ENCODE measurements around the gene LTBP3. TPM values are rescaled to one million over a fixed set of nuclear protein-coding genes. Genes with fewer than 3 reads are reported as not detected.

LTBP3 gene
- total and polyA plus RNA-seq, 2 donors (not counting 3 experiments of a cell fraction or from before 2014, with no cell fraction given), result 120 to 209 TPM

DNA sequence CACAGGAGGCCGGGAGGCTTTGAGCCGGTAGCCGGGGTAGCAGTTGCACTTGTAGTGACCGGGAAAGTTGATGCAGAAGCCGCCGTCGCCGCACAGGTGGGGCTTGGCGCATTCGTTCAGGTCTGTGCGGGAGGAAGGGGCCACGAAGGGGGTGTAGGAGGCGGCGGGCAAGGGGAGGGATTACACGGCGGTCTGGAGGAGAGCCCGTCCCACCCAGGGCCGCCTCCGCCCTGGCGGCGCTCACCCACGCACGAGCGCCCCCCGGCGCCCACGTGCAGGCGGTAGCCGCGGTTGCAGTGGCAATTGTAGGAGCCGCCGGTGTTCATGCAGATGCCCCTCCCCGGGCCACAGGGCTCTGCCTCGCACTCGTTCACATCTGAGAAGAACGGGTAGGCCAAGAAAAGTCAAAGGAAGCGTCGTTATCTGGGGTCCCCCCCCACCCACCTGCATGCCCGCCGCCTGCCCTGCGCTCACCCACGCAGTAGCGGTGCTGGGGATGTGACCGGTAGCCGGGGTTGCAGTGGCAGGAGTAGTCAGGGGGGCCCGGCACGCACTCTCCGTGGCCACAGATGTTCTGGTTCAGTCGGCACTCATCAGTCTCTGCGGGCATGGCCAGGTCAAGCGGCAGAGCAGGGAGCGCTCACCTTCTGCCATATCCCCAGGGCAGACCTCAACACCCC is 10.6 kb downstream of the LTBP3 start:
- no peak overlapping the region for H3K9ac ChIP-seq (replicated peaks; ENCODE audit: extremely low read depth, insufficient read depth, low read length)
- intact Hi-C loops (cut with micrococcal nuclease), result loop anchor here (2.0 kb wide), 2 partner anchors 13 to 23 kb away; partner anchors contain the start of gene ZNRD2
- H3K9me1 ChIP-seq (replicated peaks; ENCODE audit: control insufficient read depth, extremely low read depth, insufficient read depth, low read length), result no peaks in the 10 kb centered on the region
- dilution Hi-C loops (cut with MboI; ENCODE audit: extremely low pct_ligation_motif_present, low sequenced_read_pairs), result no loop called here
- peaks cover 0 to 42% of the 10 kb centered on the region in 2 experiments for H3K36me3 ChIP-seq (ENCODE audit: control insufficient read depth in 2 of 2, extremely low read depth in 1 of 2, insufficient read depth in 2 of 2, low read length in 2 of 2)
- DNase-seq (ENCODE audit: low read depth, low spot score) (no peak), FAIRE-seq (no peak)
- H3K9me3 ChIP-seq (replicated peaks; ENCODE audit: control insufficient read depth, insufficient read depth, low read length), result no peaks in the 10 kb centered on the region
- no peak overlapping the region for H2AFZ ChIP-seq (ENCODE audit: low read depth, low read length)
- no peaks in the 10 kb centered on the region for H3K79me2 ChIP-seq (ENCODE audit: control insufficient read depth, insufficient read depth, low read length)
- H3K27me3 ChIP-seq (ENCODE audit: control insufficient read depth in 2 of 2, insufficient read depth in 2 of 2, low read length in 2 of 2), result no peaks in the 10 kb centered on the region
- H4K20me1 ChIP-seq (replicated peaks; ENCODE audit: control insufficient read depth, extremely low read depth, insufficient read depth, low read length), result no peaks in the 10 kb centered on the region
- no peak for TF ChIP-seq FOS (IDR thresholded peaks at IDR 0.05; ENCODE audit: borderline replicate concordance, insufficient read depth, low read length)
- no peak for TF ChIP-seq POLR2AphosphoS5 (IDR thresholded peaks at IDR 0.05; ENCODE audit: insufficient read depth, low read depth, low read length)
- TF ChIP-seq MYC (IDR thresholded peaks at IDR 0.05; ENCODE audit: low read depth, low read length), result no peak
- TF ChIP-seq GATA2 (IDR thresholded peaks at IDR 0.05; ENCODE audit: insufficient read depth, insufficient read length, low read depth, low read length), result no peak
- no peak for TF ChIP-seq POLR2A (IDR thresholded peaks at IDR 0.05; ENCODE audit: low read depth, low read length)
- ChIA-PET CTCF (no interaction called here), POLR2A (no interaction called here)
- BruUV-seq (replicated peaks), result no TSS peak
- no peaks in the 10 kb centered on the region for H3K4me1 ChIP-seq (ENCODE audit: control insufficient read depth, extremely low read depth, insufficient read depth, low read length)
- H3K27ac ChIP-seq (ENCODE audit: insufficient read depth, low read depth, low read length), result no peak overlapping the region
- H3K4me2 ChIP-seq (ENCODE audit: insufficient read depth, low read length), result no peak overlapping the region
- H3K4me3 ChIP-seq (replicated peaks in 1 of 3; ENCODE audit: insufficient read depth in 1 of 3, low read depth in 1 of 3, low read length in 3 of 3), result no peak overlapping the region

DNA sequence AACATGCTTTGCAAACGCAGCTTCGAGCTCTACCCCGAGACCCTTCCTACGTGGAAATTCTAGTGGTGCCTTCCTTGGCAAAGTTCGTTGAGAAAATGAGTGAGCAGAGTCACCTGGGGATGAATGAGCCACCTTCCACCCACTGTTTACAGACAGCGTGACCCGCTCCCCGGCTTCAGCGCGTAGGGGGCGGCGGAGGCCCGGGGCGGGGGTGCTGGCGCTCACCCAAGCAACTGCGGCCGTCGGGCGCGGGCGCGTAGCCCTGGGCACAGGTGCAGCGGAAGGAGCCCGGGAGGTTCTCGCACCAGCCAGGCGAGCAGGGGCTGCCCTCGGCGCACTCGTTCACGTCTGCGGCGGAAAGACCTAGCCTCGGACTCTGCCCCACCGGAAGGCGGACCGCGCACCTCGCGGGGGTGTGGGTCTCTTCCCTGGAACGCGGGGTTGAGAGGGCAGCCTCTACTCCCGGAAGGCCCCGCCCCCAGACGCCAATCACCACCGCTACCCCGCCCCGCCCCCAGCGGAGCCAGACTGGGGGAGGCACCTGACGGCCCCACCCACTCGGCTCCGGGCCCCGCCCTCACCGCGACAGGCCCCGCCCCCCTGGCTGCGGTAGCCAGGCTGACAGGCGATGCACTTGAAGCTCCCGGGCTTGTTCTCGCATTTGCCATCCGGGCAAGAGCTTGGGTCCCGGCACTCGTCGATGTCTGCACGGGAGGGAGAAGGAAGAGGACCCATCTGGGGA is 11.8 kb downstream of the LTBP3 start:
- H3K27me3 ChIP-seq (ENCODE audit: control insufficient read depth in 2 of 2, insufficient read depth in 2 of 2, low read length in 2 of 2), result no peaks in the 10 kb centered on the region
- H2AFZ ChIP-seq (ENCODE audit: low read depth, low read length), result no peak overlapping the region
- no peak for TF ChIP-seq MYC (IDR thresholded peaks at IDR 0.05; ENCODE audit: low read depth, low read length)
- TF ChIP-seq GATA2 (IDR thresholded peaks at IDR 0.05; ENCODE audit: insufficient read depth, insufficient read length, low read depth, low read length), result no peak
- no peak for TF ChIP-seq EZH2 (IDR thresholded peaks at IDR 0.05; ENCODE audit: borderline replicate concordance, low read depth, low read length, severe bottlenecking)
- TF ChIP-seq JUN (IDR thresholded peaks at IDR 0.05; ENCODE audit: borderline replicate concordance, insufficient read depth, insufficient read length, low read depth), result no peak
- no peak for TF ChIP-seq POLR2AphosphoS5 (IDR thresholded peaks at IDR 0.05; ENCODE audit: insufficient read depth, low read depth, low read length)
- TF ChIP-seq, protein P1, sequence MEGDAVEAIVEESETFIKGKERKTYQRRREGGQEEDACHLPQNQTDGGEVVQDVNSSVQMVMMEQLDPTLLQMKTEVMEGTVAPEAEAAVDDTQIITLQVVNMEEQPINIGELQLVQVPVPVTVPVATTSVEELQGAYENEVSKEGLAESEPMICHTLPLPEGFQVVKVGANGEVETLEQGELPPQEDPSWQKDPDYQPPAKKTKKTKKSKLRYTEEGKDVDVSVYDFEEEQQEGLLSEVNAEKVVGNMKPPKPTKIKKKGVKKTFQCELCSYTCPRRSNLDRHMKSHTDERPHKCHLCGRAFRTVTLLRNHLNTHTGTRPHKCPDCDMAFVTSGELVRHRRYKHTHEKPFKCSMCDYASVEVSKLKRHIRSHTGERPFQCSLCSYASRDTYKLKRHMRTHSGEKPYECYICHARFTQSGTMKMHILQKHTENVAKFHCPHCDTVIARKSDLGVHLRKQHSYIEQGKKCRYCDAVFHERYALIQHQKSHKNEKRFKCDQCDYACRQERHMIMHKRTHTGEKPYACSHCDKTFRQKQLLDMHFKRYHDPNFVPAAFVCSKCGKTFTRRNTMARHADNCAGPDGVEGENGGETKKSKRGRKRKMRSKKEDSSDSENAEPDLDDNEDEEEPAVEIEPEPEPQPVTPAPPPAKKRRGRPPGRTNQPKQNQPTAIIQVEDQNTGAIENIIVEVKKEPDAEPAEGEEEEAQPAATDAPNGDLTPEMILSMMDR (IDR thresholded peaks at IDR 0.05; ENCODE audit: extremely low read depth in 1 of 2, insufficient read depth in 1 of 2, low read depth in 1 of 2, low read length in 2 of 2), result no peak
- no peak for TF ChIP-seq MAX (IDR thresholded peaks at IDR 0.05; ENCODE audit: insufficient read depth, insufficient read length)
- no peak for TF ChIP-seq FOS (IDR thresholded peaks at IDR 0.05; ENCODE audit: borderline replicate concordance, insufficient read depth, low read length)
- TF ChIP-seq POLR2A (IDR thresholded peaks at IDR 0.05; ENCODE audit: low read depth, low read length), result no peak
- DNase-seq (ENCODE audit: low read depth, low spot score) (peak; percentile 44), FAIRE-seq (peak; percentile 28)
- H3K4me1 ChIP-seq (ENCODE audit: control insufficient read depth, extremely low read depth, insufficient read depth, low read length), result peaks cover 1% of the 10 kb centered on the region
- no peaks in the 10 kb centered on the region for H3K9me3 ChIP-seq (replicated peaks; ENCODE audit: control insufficient read depth, insufficient read depth, low read length)
- no peaks in the 10 kb centered on the region for H3K79me2 ChIP-seq (ENCODE audit: control insufficient read depth, insufficient read depth, low read length)
- peaks cover 0 to 34% of the 10 kb centered on the region in 2 experiments for H3K36me3 ChIP-seq (ENCODE audit: control insufficient read depth in 2 of 2, extremely low read depth in 1 of 2, insufficient read depth in 2 of 2, low read length in 2 of 2)
- CTCF ChIA-PET, result interaction anchor here (0.7 to 1.1 kb wide), 4 partner anchors 9 to 26 kb away, joined by 3 to 11 read pairs (median 4); partner anchors contain the start of gene FAM89B
- no peak overlapping the region for H3K27ac ChIP-seq (ENCODE audit: insufficient read depth, low read depth, low read length)
- intact Hi-C loops (cut with micrococcal nuclease), result loop anchor here (2.0 kb wide), 2 partner anchors 14 to 24 kb away; partner anchors contain the start of gene ZNRD2
- H4K20me1 ChIP-seq (replicated peaks; ENCODE audit: control insufficient read depth, extremely low read depth, insufficient read depth, low read length), result no peaks in the 10 kb centered on the region
- H3K9ac ChIP-seq (replicated peaks; ENCODE audit: extremely low read depth, insufficient read depth, low read length), result no peak overlapping the region
- no peak overlapping the region for H3K4me2 ChIP-seq (ENCODE audit: insufficient read depth, low read length)
- POLR2A ChIA-PET, result interaction anchor here (0.6 kb wide), 1 partner anchor 46 kb away, joined by 3 read pairs; no protein-coding TSS in a partner anchor
- no peaks in the 10 kb centered on the region for H3K9me1 ChIP-seq (replicated peaks; ENCODE audit: control insufficient read depth, extremely low read depth, insufficient read depth, low read length)
- BruUV-seq (replicated peaks), result no TSS peak
- dilution Hi-C loops (cut with MboI; ENCODE audit: extremely low pct_ligation_motif_present, low sequenced_read_pairs), result no loop called here
- no peak overlapping the region for H3K4me3 ChIP-seq (replicated peaks in 1 of 3; ENCODE audit: insufficient read depth in 1 of 3, low read depth in 1 of 3, low read length in 3 of 3)

All from endothelial cell of umbilical vein (primary cell).